Activated T-helper 1 cell treated with anti-CD3 and anti-CD28 coated beads, Interleukin-12 subunit alpha, Interleukin-12 subunit beta, Interleukin-2, Interleukin-4 antibody, amounts not matched to agents 30 ng/mL and 10 ng/mL and 1 ng/mL, durations not matched to agents 14 hours and 24 hours and 36 hours (primary cell): ENCODE results near the gene NUDT2. TPM values are rescaled to one million over a fixed set of nuclear protein-coding genes. Genes with fewer than 3 reads are reported as not detected.

ENCODE experiments used
- DNase-seq: peaks from one replicate; pipeline ENCODE4 v3.0.0; 2021; ENCODE audit warnings: low spot score
- H3K27ac Mint-ChIP-seq: one replicate; pipeline ENCODE4 v1.8.0; 2021; ENCODE audit warnings: mild to moderate bottlenecking, mixed read lengths
- H3K27me3 Mint-ChIP-seq: one replicate; pipeline ENCODE4 v1.8.0; 2022; ENCODE audit warnings: mild to moderate bottlenecking, moderate library complexity, mixed read lengths; ENCODE audit not compliant: insufficient read depth
- H3K36me3 Mint-ChIP-seq: one replicate; pipeline ENCODE4 v1.8.0; 2021; ENCODE audit warnings: low read depth, mixed read lengths
- H3K4me1 Mint-ChIP-seq: one replicate; pipeline ENCODE4 v1.8.0; 2021; ENCODE audit warnings: low read depth, mixed read lengths
- H3K4me3 Mint-ChIP-seq: one replicate; pipeline ENCODE4 v1.8.0; 2021; ENCODE audit warnings: mild to moderate bottlenecking, moderate library complexity, mixed read lengths
- H3K9me3 Mint-ChIP-seq: one replicate; pipeline ENCODE4 v1.8.0; 2021; ENCODE audit warnings: mixed read lengths
- intact Hi-C: fragments of 100-400 bp; cut with micrococcal nuclease; formaldehyde crosslinking; loops from one replicate; pipeline ENCODE4 v1.15.1; 2024
- total RNA-seq: library from RNA; stranded (reverse); gene quantifications from 2 replicates; pipeline ENCODE4 v1.2.3, GENCODE V29; 2022

The NUDT2 gene
- total RNA-seq, 1 donor from 2014 or later, result 31.0 TPM

GRCh38 chr9:34376596-34377403, 47.4 kb downstream of the NUDT2 start, which contains the start of gene MYORG:
Gene MYORG, minus strand, starts transcription at chr9:34376898. Its CDS starts 3,955 bp downstream, at chr9:34372943.
- intact Hi-C loops, result loop anchor here (1.0 to 2.0 kb wide), 4 partner anchors 48 to 738 kb away; partner anchors contain the start of genes ATOSB, KIF24, NUDT2 and UBAP1
- peak within 1 kb of the TSS; percentile 88 for H3K4me3 Mint-ChIP-seq
- H3K9me3 Mint-ChIP-seq, result no peaks in the 10 kb centered on the region
- peaks cover 45% of the 10 kb centered on the region for H3K4me1 Mint-ChIP-seq
- peaks cover 13% of the 10 kb centered on the region for H3K27me3 Mint-ChIP-seq
- DNase-seq, result peak; percentile 97
- H3K36me3 Mint-ChIP-seq, result no peaks in the 10 kb centered on the region
- peak within 1 kb of the TSS; percentile 32 for H3K27ac Mint-ChIP-seq

GRCh38 chr9:34377404-34377746, 48.0 kb downstream of the NUDT2 start:
- Mint-ChIP-seq H3K4me1 (peaks cover 47% of the 10 kb centered on the region), H3K36me3 (no peaks in the 10 kb centered on the region), H3K9me3 (no peaks in the 10 kb centered on the region), H3K27ac (no peak overlapping the region), H3K4me3 (peak overlapping the region; percentile 88), H3K27me3 (peaks cover 17% of the 10 kb centered on the region)
- intact Hi-C loops, result loop anchor here (1.0 to 2.0 kb wide), 4 partner anchors 49 to 737 kb away; partner anchors contain the start of genes ATOSB, KIF24, NUDT2 and UBAP1
- no peak for DNase-seq

GRCh38 chr9:34378376-34379060, 49.1 kb downstream of the NUDT2 start:
- intact Hi-C loops, result loop anchor here (1.0 to 2.0 kb wide), 4 partner anchors 46 to 562 kb away; partner anchors contain the start of gene UBE2R2
- Mint-ChIP-seq H3K9me3 (no peaks in the 10 kb centered on the region), H3K36me3 (no peaks in the 10 kb centered on the region), H3K4me1 (peaks cover 47% of the 10 kb centered on the region), H3K27me3 (peaks cover 19% of the 10 kb centered on the region), H3K27ac (peak overlapping the region; percentile 5), H3K4me3 (peak overlapping the region; percentile 40)
- DNase-seq, result no peak

GRCh38 chr9:34379334-34380033, 50.1 kb downstream of the NUDT2 start:
- peak; percentile 87 for DNase-seq
- no peaks in the 10 kb centered on the region for H3K36me3 Mint-ChIP-seq
- peaks cover 19% of the 10 kb centered on the region for H3K27me3 Mint-ChIP-seq
- H3K27ac Mint-ChIP-seq, result peak overlapping the region; percentile 85
- peaks cover 55% of the 10 kb centered on the region for H3K4me1 Mint-ChIP-seq
- peak overlapping the region; percentile 86 for H3K4me3 Mint-ChIP-seq
- no peaks in the 10 kb centered on the region for H3K9me3 Mint-ChIP-seq
- intact Hi-C loops, result loop anchor here (1.0 to 2.0 kb wide), 7 partner anchors 47 to 563 kb away; partner anchors contain the start of genes DCAF12, DNAI1, FAM219A and UBE2R2

GRCh38 chr9:34380034-34380510, 50.7 kb downstream of the NUDT2 start:
- H3K9me3 Mint-ChIP-seq, result no peaks in the 10 kb centered on the region
- H3K27ac Mint-ChIP-seq, result peak overlapping the region; percentile 37
- H3K4me3 Mint-ChIP-seq, result peak overlapping the region; percentile 86
- no peaks in the 10 kb centered on the region for H3K36me3 Mint-ChIP-seq
- intact Hi-C loops, result loop anchor here (1.0 kb wide), 3 partner anchors 78 to 322 kb away; partner anchors contain the start of genes DCAF12, DNAI1 and FAM219A
- H3K4me1 Mint-ChIP-seq, result peaks cover 55% of the 10 kb centered on the region
- DNase-seq, result no peak
- H3K27me3 Mint-ChIP-seq, result peaks cover 20% of the 10 kb centered on the region

GRCh38 chr9:34380511-34381315, 51.3 kb downstream of the NUDT2 start:
- Mint-ChIP-seq H3K27ac (peak overlapping the region; percentile 37), H3K9me3 (no peaks in the 10 kb centered on the region)

GRCh38 chr9:34381323-34381722, 52.0 kb downstream of the NUDT2 start:
- no peaks in the 10 kb centered on the region for H3K9me3 Mint-ChIP-seq
- intact Hi-C loops, result no loop called here
- H3K4me3 Mint-ChIP-seq, result peak overlapping the region; percentile 86
- H3K4me1 Mint-ChIP-seq, result peaks cover 44% of the 10 kb centered on the region
- H3K27ac Mint-ChIP-seq, result no peak overlapping the region
- DNase-seq, result no peak
- H3K36me3 Mint-ChIP-seq, result no peaks in the 10 kb centered on the region
- H3K27me3 Mint-ChIP-seq, result peaks cover 19% of the 10 kb centered on the region

More at GRCh38 chr9:34380511-34381315, 51.3 kb downstream of the NUDT2 start:
- DNase-seq, result peak; percentile 69
- intact Hi-C loops, result loop anchor here (1.0 kb wide), 3 partner anchors 78 to 322 kb away; partner anchors contain the start of genes DCAF12, DNAI1 and FAM219A
- Mint-ChIP-seq H3K4me1 (peaks cover 50% of the 10 kb centered on the region), H3K36me3 (no peaks in the 10 kb centered on the region), H3K27me3 (peaks cover 23% of the 10 kb centered on the region), H3K4me3 (peak overlapping the region; percentile 86)

- DNase-seq, result no peak
- H3K4me1 Mint-ChIP-seq, result peaks cover 43% of the 10 kb centered on the region
- no peaks in the 10 kb centered on the region for H3K9me3 Mint-ChIP-seq
- H3K27me3 Mint-ChIP-seq, result peaks cover 19% of the 10 kb centered on the region
- H3K36me3 Mint-ChIP-seq, result no peaks in the 10 kb centered on the region
- H3K4me3 Mint-ChIP-seq, result peak overlapping the region; percentile 86
- intact Hi-C loops, result no loop called here
- no peak overlapping the region for H3K27ac Mint-ChIP-seq
Measured at GRCh38 chr9:34382054-34382453, 52.7 kb downstream of the NUDT2 start.

GRCh38 chr9:34382879-34383278, 53.5 kb downstream of the NUDT2 start:
- intact Hi-C loops, result no loop called here
- DNase-seq, result no peak

GRCh38 chr9:34383904-34384303, 54.5 kb downstream of the NUDT2 start:
- no peaks in the 10 kb centered on the region for H3K36me3 Mint-ChIP-seq
- H3K4me3 Mint-ChIP-seq, result no peak overlapping the region
- H3K27ac Mint-ChIP-seq, result no peak overlapping the region
- intact Hi-C loops, result no loop called here
- H3K9me3 Mint-ChIP-seq, result no peaks in the 10 kb centered on the region
- no peak for DNase-seq
- H3K27me3 Mint-ChIP-seq, result peaks cover 17% of the 10 kb centered on the region
- peaks cover 38% of the 10 kb centered on the region for H3K4me1 Mint-ChIP-seq

More at GRCh38 chr9:34382879-34383278, 53.5 kb downstream of the NUDT2 start:
- Mint-ChIP-seq H3K4me3 (no peak overlapping the region), H3K27ac (no peak overlapping the region), H3K27me3 (peaks cover 19% of the 10 kb centered on the region), H3K4me1 (peaks cover 43% of the 10 kb centered on the region), H3K36me3 (no peaks in the 10 kb centered on the region), H3K9me3 (no peaks in the 10 kb centered on the region)

GRCh38 chr9:34384368-34385165, 55.2 kb downstream of the NUDT2 start:
- H3K9me3 Mint-ChIP-seq, result no peaks in the 10 kb centered on the region
- no peak for DNase-seq
- peaks cover 32% of the 10 kb centered on the region for H3K4me1 Mint-ChIP-seq
- no peak overlapping the region for H3K4me3 Mint-ChIP-seq
- intact Hi-C loops, result no loop called here
- H3K27me3 Mint-ChIP-seq, result peaks cover 16% of the 10 kb centered on the region
- no peak overlapping the region for H3K27ac Mint-ChIP-seq
- H3K36me3 Mint-ChIP-seq, result no peaks in the 10 kb centered on the region
